RWPE1 (cell line): Measurements from ENCODE around the gene LMTK2.

Experiments
- CTCF ChIA-PET: fragments of 350-600 bp; sonication (Branson Sonifier 250); formaldehyde crosslinking; extraction: SDS; loops from one replicate; lab custom pipeline; 2021; lab: Yijun Ruan, JAX
- POLR2A ChIA-PET: fragments of 400-600 bp; formaldehyde crosslinking; extraction: SDS; loops from one replicate; lab custom pipeline; 2020; ENCODE audit warnings: antibody characterized with exemption; ENCODE audit not compliant: low non-redundant PET; lab: Yijun Ruan, JAX
- DNase-seq: peaks from one replicate; pipeline ENCODE4 v3.0.0; 2012; ENCODE audit warnings: low spot score
- H3K27ac ChIP-seq: fragments of 450-650 bp; 2 replicates; pipeline ENCODE4 v1.5.1; 2017
- CTCF ChIP-seq: fragments of 450-650 bp; conservative IDR thresholded peaks from 2 replicates; pipeline ENCODE4 v1.5.1; 2017; ENCODE audit warnings: low read depth, mild to moderate bottlenecking

LMTK2 gene

GRCh38 chr7:98205162-98205845 is 98.6 kb downstream of the LMTK2 start:
- no peak for TF ChIP-seq CTCF
- no peak overlapping the region for H3K27ac ChIP-seq
- POLR2A ChIA-PET: no interaction called here
- no peak for DNase-seq
- CTCF ChIA-PET: interaction anchor here (0.5 kb wide), 1 partner anchor 18 kb away, joined by 3 read pairs; no protein-coding TSS in a partner anchor

GRCh38 chr7:98206451-98207330 is 100.0 kb downstream of the LMTK2 start:
- DNase-seq: no peak
- H3K27ac ChIP-seq: no peak overlapping the region
- POLR2A ChIA-PET: no interaction called here
- CTCF ChIA-PET: interaction anchor here (0.7 kb wide), 1 partner anchor 35 kb away, joined by 3 read pairs; no protein-coding TSS in a partner anchor
- no peak for TF ChIP-seq CTCF

- peak overlapping the region; percentile 2; the same call in 1 of the 2 replicates for H3K27ac ChIP-seq
- POLR2A ChIA-PET: interaction anchor here (0.6 kb wide), 1 partner anchor 8 kb away, joined by 3 read pairs; no protein-coding TSS in a partner anchor
- TF ChIP-seq CTCF: no peak
Observed at GRCh38 chr7:98209166-98209920, 102.7 kb downstream of the LMTK2 start.

GRCh38 chr7:98210513-98211220 is 104.0 kb downstream of the LMTK2 start:
- DNase-seq: no peak
- ChIA-PET CTCF (no interaction called here), POLR2A (no interaction called here)
- no peak overlapping the region for H3K27ac ChIP-seq
- TF ChIP-seq CTCF: no peak

More at GRCh38 chr7:98209166-98209920, 102.7 kb downstream of the LMTK2 start:
- CTCF ChIA-PET: interaction anchor here (0.7 kb wide), 1 partner anchor 126 kb away, joined by 3 read pairs; no protein-coding TSS in a partner anchor
- no peak for DNase-seq

- ChIA-PET CTCF (interaction anchor here (1.2 kb wide), 1 partner anchor 190 kb away, joined by 4 read pairs; the partner anchor contains the start of gene BAIAP2L1), POLR2A (no interaction called here)
- TF ChIP-seq CTCF: no peak
- H3K27ac ChIP-seq: no peak within 1 kb of the TSS
- peak; percentile 57 for DNase-seq
Observed at GRCh38 chr7:98211221-98211675, 104.6 kb downstream of the LMTK2 start, which contains the start of gene BHLHA15. BHLHA15 (plus strand) TSS chr7:98211439; CDS start chr7:98212310, 871 bp downstream.
